ENCODE measurements around the gene NACC1. TPM values are rescaled to one million over a fixed set of nuclear protein-coding genes. Genes with fewer than 3 reads are reported as not detected.

The NACC1 gene
- total and polyA plus RNA-seq, 2 of the 13 experiments (the other 11 are each of a cell fraction or from before 2014, with no cell fraction given): 31.8 to 42.3 TPM

DNA sequence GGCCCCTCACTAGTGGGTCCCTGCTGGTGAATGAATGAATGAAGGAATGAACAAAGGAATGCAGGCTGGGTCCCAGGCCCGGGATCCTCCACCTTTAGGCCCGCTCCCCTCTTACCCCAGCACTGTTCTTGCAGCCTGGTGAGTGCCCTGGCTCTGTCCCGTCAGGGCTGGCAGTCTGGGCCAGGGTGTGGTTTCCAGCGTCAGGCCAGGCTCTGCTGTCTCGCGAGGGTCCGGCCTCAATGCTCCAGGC lies 15.7 kb upstream of the NACC1 start (continued):
- TF ChIP-seq, protein P1, sequence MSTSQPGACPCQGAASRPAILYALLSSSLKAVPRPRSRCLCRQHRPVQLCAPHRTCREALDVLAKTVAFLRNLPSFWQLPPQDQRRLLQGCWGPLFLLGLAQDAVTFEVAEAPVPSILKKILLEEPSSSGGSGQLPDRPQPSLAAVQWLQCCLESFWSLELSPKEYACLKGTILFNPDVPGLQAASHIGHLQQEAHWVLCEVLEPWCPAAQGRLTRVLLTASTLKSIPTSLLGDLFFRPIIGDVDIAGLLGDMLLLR (CRISPR knock-in tag; IDR thresholded peaks at IDR 0.05): no peak
- TF ChIP-seq ZNF747 (CRISPR knock-in tag; IDR thresholded peaks at IDR 0.05; ENCODE audit: borderline replicate concordance) (peak; percentile 73; the same call in 1 of the 2 replicates), ZNF260 (CRISPR knock-in tag; IDR thresholded peaks at IDR 0.05; ENCODE audit: borderline replicate concordance, low read depth) (no peak), ZNF335 (CRISPR knock-in tag; IDR thresholded peaks at IDR 0.05) (no peak), CERS6 (CRISPR knock-in tag; IDR thresholded peaks at IDR 0.05) (no peak), CCAR2 (optimal IDR thresholded peaks at IDR 0.05; ENCODE audit: low read depth, low read length) (no peak), ZNF772 (CRISPR knock-in tag; IDR thresholded peaks at IDR 0.05) (0 out of 2 replicates have a peak, but pooled peaks have one; percentile 40), ZMYM2 (CRISPR knock-in tag; IDR thresholded peaks at IDR 0.05) (0 out of 2 replicates have a peak, but pooled peaks have one; percentile 21), MBD4 (IDR thresholded peaks at IDR 0.05; ENCODE audit: borderline replicate concordance, low read length) (no peak), EP300 (IDR thresholded peaks at IDR 0.05; ENCODE audit: low read depth in 2 of 2, low read length in 2 of 2) (no peak), EP300 (CRISPR knock-in tag; IDR thresholded peaks at IDR 0.05; ENCODE audit: borderline replicate concordance) (no peak), HES4 (CRISPR knock-in tag; IDR thresholded peaks at IDR 0.05; ENCODE audit: borderline replicate concordance) (no peak), ONECUT2 (CRISPR knock-in tag; IDR thresholded peaks at IDR 0.05) (no peak), ZBTB10 (CRISPR knock-in tag; IDR thresholded peaks at IDR 0.05; ENCODE audit: borderline replicate concordance) (no peak), ZNF512B (CRISPR knock-in tag; IDR thresholded peaks at IDR 0.05; ENCODE audit: borderline replicate concordance) (no peak), DNMT3B (CRISPR knock-in tag; conservative IDR thresholded peaks at IDR 0.05) (no peak), IKZF4 (CRISPR knock-in tag; IDR thresholded peaks at IDR 0.05; ENCODE audit: borderline replicate concordance, low read depth, not compliant biosample characterization) (no peak), ZSCAN21 (CRISPR knock-in tag; IDR thresholded peaks at IDR 0.05; ENCODE audit: borderline replicate concordance) (0 out of 2 replicates have a peak, but pooled peaks have one; percentile 22), LRRFIP1 (CRISPR knock-in tag; conservative IDR thresholded peaks at IDR 0.05) (no peak)
- TF ChIP-seq, protein P2, sequence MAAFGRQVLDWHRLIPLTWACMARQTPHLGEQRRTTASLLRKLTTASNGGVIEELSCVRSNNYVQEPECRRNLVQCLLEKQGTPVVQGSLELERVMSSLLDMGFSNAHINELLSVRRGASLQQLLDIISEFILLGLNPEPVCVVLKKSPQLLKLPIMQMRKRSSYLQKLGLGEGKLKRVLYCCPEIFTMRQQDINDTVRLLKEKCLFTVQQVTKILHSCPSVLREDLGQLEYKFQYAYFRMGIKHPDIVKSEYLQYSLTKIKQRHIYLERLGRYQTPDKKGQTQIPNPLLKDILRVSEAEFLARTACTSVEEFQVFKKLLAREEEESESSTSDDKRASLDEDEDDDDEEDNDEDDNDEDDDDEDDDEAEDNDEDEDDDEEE (CRISPR knock-in tag; IDR thresholded peaks at IDR 0.05): no peak

Measured in HepG2 (cell line).